OCI-LY7 (cell line): Measurements from ENCODE around the gene NKX2-1. TPM values are rescaled to one million over a fixed set of nuclear protein-coding genes. Genes with fewer than 3 reads are reported as not detected.

Source experiments
- BruUV-seq: library from RNA; stranded (reverse); fragments of 400-500 nt; replicated peaks from 2 replicates; lab custom pipeline; 2021; lab: Mats Ljungman, UMichigan
- CTCF ChIA-PET: fragments of 300-600 bp; sonication (Branson Sonifier 250); formaldehyde crosslinking; loops from one replicate; lab custom pipeline; 2022; ENCODE audit warnings: antibody characterized with exemption; ENCODE audit not compliant: unreplicated experiment; lab: Charles Lee
- POLR2A ChIA-PET: fragments of 300-600 bp; sonication (Branson Sonifier 250); formaldehyde crosslinking; loops from one replicate; lab custom pipeline; 2022; ENCODE audit warnings: antibody characterized with exemption; lab: Charles Lee
- DNase-seq: peaks from one replicate; pipeline ENCODE4 v3.0.0-alpha.2; 2015; ENCODE audit warnings: low spot score
- H2AFZ ChIP-seq: fragments of 200-600 bp; sonication (generic), shearing (Covaris generic); 2 replicates; pipeline ENCODE4 v1.6.1; 2014; ENCODE audit warnings: mild to moderate bottlenecking, antibody characterized with exemption, low read length, moderate library complexity
- H3K27ac ChIP-seq: fragments of 200-600 bp; sonication (generic); 2 replicates; pipeline ENCODE4 v1.5.1; 2014; ENCODE audit warnings: mixed run types, low read depth, mild to moderate bottlenecking, moderate library complexity, low read length, inconsistent platforms; ENCODE audit not compliant: poor library complexity, severe bottlenecking
- H3K36me3 ChIP-seq: fragments of 200-600 bp; sonication (generic); 2 replicates; pipeline ENCODE4 v1.6.1; 2014; ENCODE audit warnings: mild to moderate bottlenecking, antibody characterized with exemption, low read length, moderate library complexity, mixed read lengths; ENCODE audit not compliant: insufficient read depth
- H3K4me1 ChIP-seq: fragments of 200-600 bp; sonication (generic); 2 replicates; pipeline ENCODE4 v1.5.1; 2014; ENCODE audit warnings: mild to moderate bottlenecking, low read length; ENCODE audit not compliant: insufficient read depth, poor library complexity, severe bottlenecking
- H3K4me2 ChIP-seq: fragments of 200-600 bp; sonication (generic); 2 replicates; pipeline ENCODE4 v1.6.1; 2014; ENCODE audit warnings: mild to moderate bottlenecking, low read length
- H3K4me3 ChIP-seq: fragments of 200-600 bp; sonication (generic); 2 replicates; pipeline ENCODE4 v1.5.1; 2014; ENCODE audit warnings: mild to moderate bottlenecking, low read depth, low read length; ENCODE audit not compliant: poor library complexity, severe bottlenecking
- H3K79me2 ChIP-seq: fragments of 200-600 bp; sonication (generic); 2 replicates; pipeline ENCODE4 v1.6.1; 2016; ENCODE audit warnings: low read depth, mild to moderate bottlenecking, low read length, moderate library complexity, mixed read lengths; ENCODE audit not compliant: insufficient read depth
- H3K9me2 ChIP-seq: fragments of 200-600 bp; sonication (generic); 2 replicates; pipeline ENCODE4 v1.6.1; 2016; ENCODE audit warnings: mild to moderate bottlenecking, low read length, mixed read lengths; ENCODE audit not compliant: insufficient read depth
- H3K9me3 ChIP-seq: fragments of 200-600 bp; sonication (generic); 2 replicates; pipeline ENCODE4 v1.6.1; 2014; ENCODE audit warnings: mild to moderate bottlenecking, mixed run types, low read length, mixed read lengths
- H4K20me1 ChIP-seq: fragments of 200-600 bp; sonication (generic); 2 replicates; pipeline ENCODE4 v1.6.1; 2014; ENCODE audit warnings: mild to moderate bottlenecking, antibody characterized with exemption, low read length, moderate library complexity, mixed read lengths; ENCODE audit not compliant: insufficient read depth
- EZH2phosphoT487 ChIP-seq: fragments of 200-600 bp; sonication (generic); IDR thresholded peaks from 2 replicates; pipeline ENCODE4 v1.6.1; 2018; ENCODE audit warnings: low read depth, borderline replicate concordance, mild to moderate bottlenecking, mixed run types, antibody characterized with exemption, low read length, moderate library complexity, mixed read lengths
- intact Hi-C: fragments of 100-400 bp; cut with micrococcal nuclease; formaldehyde crosslinking; loops from one replicate; pipeline ENCODE4 v1.10.0; 2022; ENCODE audit not compliant: unreplicated experiment
- total RNA-seq, 2 experiments: library from RNA; depleted of rRNA in 1 of 2; stranded (reverse); fragments of >200 nt in 1 of 2; shearing (Covaris generic) in 1 of 2; gene quantifications; 2 replicates each; pipeline ENCODE4 v1.2.3, GENCODE V29; 2014 to 2022
- TF ChIP-seq, protein P1 (sequence below): fragments of 200-600 bp; sonication (generic); conservative IDR thresholded peaks from 2 replicates; pipeline ENCODE4 v1.5.1; 2014; ENCODE audit warnings: mild to moderate bottlenecking, antibody characterized with exemption, low read length, moderate library complexity, mixed read lengths

NKX2-1 gene
- total RNA-seq, 2 experiments from 2014 or later, result not detected

DNA sequence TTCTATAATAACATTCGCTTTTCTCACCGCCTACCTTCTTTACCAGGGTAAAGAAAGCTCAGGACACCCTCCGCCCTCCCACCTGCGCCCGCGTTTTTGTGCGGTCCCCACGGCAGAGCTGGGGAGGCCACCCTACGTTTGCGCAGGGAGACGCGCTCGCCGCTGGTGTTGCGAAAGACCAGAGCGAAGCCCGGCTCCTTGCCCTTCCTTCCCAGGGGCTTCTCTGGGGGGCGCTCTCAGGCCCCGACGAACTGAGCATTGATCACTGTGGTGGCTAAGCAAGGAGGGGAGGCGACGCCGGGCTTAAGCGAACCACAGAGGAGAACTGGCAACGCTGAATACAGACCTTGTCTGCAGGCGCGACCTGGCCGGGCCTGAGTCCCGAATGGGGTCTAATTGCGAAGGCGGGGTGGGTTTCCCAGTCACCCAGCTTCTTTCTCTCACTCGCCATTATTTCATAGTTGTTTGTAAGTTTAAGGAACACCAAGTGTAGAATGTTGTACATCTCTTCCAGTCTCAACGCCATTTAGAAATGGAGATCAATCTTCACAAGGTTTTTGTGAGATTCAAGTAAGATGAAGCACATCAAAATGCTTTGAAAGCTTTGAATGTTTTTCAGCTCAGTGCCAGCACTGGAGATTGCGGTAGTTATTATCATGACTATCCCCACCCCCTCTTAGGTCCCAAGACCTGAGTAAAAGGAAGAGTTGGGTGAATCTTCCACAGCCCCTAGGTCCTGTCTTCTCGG is 1.7 kb upstream of the NKX2-1 start:
- no peaks in the 10 kb centered on the region for H3K9me3 ChIP-seq
- no peaks in the 10 kb centered on the region for H3K9me2 ChIP-seq
- TF ChIP-seq, protein P1, sequence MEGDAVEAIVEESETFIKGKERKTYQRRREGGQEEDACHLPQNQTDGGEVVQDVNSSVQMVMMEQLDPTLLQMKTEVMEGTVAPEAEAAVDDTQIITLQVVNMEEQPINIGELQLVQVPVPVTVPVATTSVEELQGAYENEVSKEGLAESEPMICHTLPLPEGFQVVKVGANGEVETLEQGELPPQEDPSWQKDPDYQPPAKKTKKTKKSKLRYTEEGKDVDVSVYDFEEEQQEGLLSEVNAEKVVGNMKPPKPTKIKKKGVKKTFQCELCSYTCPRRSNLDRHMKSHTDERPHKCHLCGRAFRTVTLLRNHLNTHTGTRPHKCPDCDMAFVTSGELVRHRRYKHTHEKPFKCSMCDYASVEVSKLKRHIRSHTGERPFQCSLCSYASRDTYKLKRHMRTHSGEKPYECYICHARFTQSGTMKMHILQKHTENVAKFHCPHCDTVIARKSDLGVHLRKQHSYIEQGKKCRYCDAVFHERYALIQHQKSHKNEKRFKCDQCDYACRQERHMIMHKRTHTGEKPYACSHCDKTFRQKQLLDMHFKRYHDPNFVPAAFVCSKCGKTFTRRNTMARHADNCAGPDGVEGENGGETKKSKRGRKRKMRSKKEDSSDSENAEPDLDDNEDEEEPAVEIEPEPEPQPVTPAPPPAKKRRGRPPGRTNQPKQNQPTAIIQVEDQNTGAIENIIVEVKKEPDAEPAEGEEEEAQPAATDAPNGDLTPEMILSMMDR, result no peak
- TF ChIP-seq EZH2phosphoT487, result no peak
- no peaks in the 10 kb centered on the region for H3K36me3 ChIP-seq
- DNase-seq, result no peak
- BruUV-seq, result no TSS peak
- H4K20me1 ChIP-seq, result no peaks in the 10 kb centered on the region
- no peak overlapping the region for H3K27ac ChIP-seq
- H3K4me2 ChIP-seq, result no peak overlapping the region
- ChIA-PET POLR2A (interaction anchor here (0.6 kb wide), 2 partner anchors 289 to 882 kb away, joined by 3 read pairs; no protein-coding TSS in a partner anchor), CTCF (no interaction called here)
- intact Hi-C loops, result no loop called here
- no peaks in the 10 kb centered on the region for H3K79me2 ChIP-seq
- no peak overlapping the region for H3K4me3 ChIP-seq
- H2AFZ ChIP-seq, result no peak overlapping the region
- no peaks in the 10 kb centered on the region for H3K4me1 ChIP-seq

DNA sequence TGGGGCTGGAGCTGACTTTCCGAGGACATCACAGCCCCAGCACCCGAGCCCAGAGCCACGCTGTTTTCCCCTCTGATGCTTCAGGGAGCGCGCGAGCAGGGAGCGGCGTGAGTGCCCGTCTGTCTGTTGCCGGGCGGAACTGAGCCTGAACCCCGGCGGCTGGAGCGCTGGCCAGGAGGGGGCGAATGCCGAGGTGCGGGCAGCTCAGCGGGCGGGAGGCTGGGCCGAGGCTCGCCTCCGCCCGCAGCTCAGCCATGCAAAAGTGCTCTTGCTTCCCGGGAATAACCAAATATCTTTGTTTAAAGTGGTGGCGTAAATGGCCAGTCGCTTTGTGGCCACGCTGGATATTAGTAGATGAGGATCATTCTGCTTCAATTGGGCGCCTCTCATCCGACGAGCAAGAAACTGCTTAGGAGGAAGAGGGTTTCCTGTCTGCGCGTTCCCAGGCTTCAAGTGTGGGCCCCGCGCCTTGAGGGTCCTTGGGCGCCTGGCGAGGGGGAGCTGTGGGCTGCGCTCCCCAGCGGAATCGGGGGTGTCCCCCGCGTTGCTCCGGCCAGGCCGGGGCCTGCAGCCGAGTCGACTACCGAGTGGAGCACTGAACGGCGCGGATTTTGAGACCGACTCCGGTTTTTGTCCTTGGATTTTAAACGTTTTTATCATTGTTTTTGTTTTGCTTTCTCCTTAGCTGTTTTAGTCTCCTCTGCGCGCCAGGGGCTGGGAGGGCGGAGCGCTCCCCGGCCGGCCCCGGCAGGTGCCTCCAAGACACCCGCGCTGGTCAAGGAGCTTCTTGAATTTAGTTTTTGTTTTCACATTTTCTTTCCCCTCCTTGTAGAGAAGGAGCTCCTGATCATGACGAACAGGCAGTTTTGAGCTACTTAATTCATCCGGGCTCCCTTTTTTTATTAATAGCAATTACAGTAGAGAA is 831 bp upstream of the NKX2-1 start:
- no peaks in the 10 kb centered on the region for H3K4me1 ChIP-seq
- TF ChIP-seq EZH2phosphoT487, result no peak
- TF ChIP-seq, protein P1, result no peak
- H3K79me2 ChIP-seq, result no peaks in the 10 kb centered on the region
- no peaks in the 10 kb centered on the region for H3K9me3 ChIP-seq
- BruUV-seq, result no TSS peak
- H2AFZ ChIP-seq, result no peak overlapping the region
- ChIA-PET CTCF (no interaction called here), POLR2A (no interaction called here)
- H4K20me1 ChIP-seq, result no peaks in the 10 kb centered on the region
- DNase-seq, result no peak
- H3K4me3 ChIP-seq, result no peak overlapping the region
- H3K4me2 ChIP-seq, result no peak overlapping the region
- no peaks in the 10 kb centered on the region for H3K36me3 ChIP-seq
- no peaks in the 10 kb centered on the region for H3K9me2 ChIP-seq
- intact Hi-C loops, result no loop called here
- no peak overlapping the region for H3K27ac ChIP-seq
